Activated CD4-positive, alpha-beta T cell treated with anti-CD3 and anti-CD28 coated beads, Interleukin-2, Interleukin-4, amounts not matched to agents 100 ng/mL and 50 ng/mL, durations not matched to agents 16 hours and 8 hours (primary cell): Measurements from ENCODE around the gene DGAT2.
"Not testable (repeated sequence)": the region's sequence is repeated elsewhere in the genome, so short reads cannot be mapped to it uniquely, and the experiment has no call there.

Experiments
- DNase-seq: peaks from one replicate; pipeline ENCODE4 v3.0.0-alpha.2; 2020; ENCODE audit warnings: low spot score

Gene DGAT2

GRCh38 chr11:75754933-75755332, 13.6 kb upstream of the DGAT2 start:
- DNase-seq, result not testable (repeated sequence)

DNA sequence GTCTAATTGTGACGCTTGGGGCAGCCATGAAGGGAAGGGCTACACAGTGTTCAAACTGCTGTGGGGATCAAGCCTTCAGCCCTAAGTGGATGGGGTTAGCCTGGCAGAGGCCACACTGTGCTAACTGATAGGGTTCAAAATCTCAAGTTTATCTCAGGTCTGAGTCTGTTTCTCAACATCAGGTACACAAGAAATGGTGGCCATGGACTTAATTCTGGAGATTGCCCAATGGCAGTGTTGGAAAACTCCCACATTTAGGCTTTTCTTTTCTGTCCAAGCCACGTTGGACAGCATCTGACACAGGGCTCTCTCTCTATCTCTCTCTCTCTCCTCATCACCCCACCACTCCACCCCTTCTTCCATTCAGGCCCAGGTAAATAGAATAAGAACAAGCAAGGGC, 10.9 kb upstream of the DGAT2 start:
- DNase-seq, result no peak

- no peak for DNase-seq
Observed at GRCh38 chr11:75759832-75760231, 8.7 kb upstream of the DGAT2 start.

GRCh38 chr11:75760243-75760642, 8.3 kb upstream of the DGAT2 start:
- no peak for DNase-seq

DNA sequence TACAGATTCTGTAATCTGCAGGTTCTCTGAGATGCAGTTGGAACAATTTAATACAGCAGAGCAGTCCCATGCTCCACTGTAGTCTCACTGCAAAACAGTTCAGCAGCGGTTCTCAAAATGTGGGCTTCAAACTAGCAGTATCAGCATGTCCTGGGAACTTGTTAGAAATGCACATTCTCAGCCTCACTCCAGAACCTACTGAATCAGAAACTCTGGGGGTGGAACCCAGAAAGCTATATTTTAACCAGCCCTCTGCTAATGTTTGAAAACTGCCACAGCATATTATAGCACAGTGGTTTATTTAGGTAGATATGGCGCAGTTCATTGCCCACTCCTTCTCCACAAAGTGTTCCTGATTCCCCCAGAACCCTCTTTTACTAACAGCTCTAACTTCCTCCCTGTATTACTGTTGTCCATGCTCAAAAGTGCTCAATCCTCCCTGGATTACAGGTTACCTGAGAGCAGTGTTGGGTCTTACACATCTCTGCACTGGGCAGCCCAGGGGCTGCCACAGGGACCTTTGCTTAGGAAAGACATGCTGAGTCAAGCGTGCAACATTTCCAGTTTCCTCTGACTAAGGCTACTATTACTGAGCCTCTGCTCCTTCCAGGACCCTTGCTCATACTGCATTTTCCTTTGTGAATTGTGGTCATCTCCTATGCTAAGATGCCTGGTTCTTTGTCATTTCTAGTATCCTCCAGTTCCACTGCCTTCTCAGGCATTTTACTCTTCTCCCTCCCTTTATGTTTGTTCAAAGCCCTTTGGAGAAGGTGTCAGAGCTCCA, 7.7 kb upstream of the DGAT2 start:
- DNase-seq, result no peak

GRCh38 chr11:75762158-75762557, 6.4 kb upstream of the DGAT2 start:
- no peak for DNase-seq

DNA sequence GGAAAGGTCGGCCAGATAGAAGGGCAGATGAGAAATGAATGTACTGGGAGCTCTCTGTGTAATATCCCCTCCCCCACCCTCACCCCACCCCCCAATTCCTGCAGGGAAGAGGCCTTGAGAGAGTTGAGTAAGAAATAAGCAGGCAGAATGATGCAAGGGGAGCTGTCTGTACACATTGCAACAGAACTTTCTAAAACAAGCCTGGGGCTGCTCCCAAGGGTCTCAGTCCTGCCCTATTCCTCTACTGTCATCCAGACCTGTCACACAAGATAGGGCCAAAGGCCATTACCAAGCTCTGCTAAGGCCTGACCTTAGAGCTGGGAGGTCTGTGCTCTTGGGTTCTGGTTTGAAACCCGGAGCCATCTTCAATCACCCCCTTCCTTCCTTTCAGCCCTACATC, 5.7 kb upstream of the DGAT2 start:
- DNase-seq, result no peak

GRCh38 chr11:75763846-75764245, 4.7 kb upstream of the DGAT2 start:
- DNase-seq, result no peak

DNA sequence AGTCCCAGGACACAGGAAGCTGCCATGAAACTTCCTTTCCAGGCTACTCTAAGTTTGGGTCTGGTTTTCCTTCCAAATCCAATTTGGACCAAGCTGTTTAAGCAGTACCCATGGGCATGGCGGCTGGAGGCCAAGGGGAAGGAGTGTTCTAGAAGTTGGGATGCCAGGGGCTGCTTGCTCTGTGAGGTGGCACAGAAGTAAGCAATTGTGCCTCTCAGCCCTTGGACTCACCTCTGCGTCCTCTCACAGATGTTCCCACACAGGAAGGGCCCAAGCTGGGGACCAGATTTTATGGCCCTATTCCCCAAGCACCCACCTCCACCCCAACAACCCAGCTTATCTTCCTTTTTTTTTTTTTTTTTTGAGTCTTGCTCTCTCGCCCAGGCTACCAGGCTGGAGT, 3.5 kb upstream of the DGAT2 start:
- DNase-seq, result no peak

GRCh38 chr11:75766443-75767227, 1.9 kb upstream of the DGAT2 start:
- peak; percentile 21 for DNase-seq

- no peak for DNase-seq
Observed at GRCh38 chr11:75767228-75767572, 1.4 kb upstream of the DGAT2 start.

DNA sequence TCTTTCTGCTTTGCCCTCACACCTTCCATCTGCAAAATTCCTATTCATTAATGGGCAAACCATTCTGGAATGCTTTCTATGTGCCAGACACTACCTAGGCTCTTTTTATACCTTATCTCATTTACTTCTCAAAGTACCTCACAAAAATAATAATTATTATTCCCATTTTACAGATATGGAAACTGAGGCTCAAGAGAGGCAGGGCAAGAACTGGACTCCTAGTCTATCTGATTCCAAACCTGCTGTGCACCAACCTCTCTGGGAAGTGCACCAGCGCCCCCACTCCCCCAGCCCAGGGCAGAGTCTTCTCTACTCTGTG, 826 bp upstream of the DGAT2 start:
- DNase-seq, result no peak

- DNase-seq, result no peak
Observed at GRCh38 chr11:75768909-75769771, 562 bp downstream of the DGAT2 start.

DNA sequence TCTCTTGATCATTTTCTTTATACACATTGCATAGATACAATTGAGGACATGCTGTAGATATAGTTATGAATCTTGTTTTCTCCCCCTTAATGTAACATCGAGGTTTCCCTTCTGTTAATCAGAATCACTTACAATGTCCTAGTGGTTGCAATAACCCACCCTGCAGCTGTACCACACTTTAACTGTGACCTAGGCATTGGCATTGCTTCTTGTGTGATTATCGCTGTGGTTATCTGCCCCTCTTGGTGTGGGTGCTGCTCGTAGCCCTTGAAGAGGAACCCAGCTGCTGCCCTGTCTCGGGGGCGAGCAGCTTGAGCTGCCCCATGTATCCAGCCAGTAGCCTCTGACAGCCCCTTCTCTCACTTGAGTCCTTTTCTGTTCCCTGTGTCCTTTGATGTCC, 1.5 kb downstream of the DGAT2 start:
- no peak for DNase-seq

- no peak for DNase-seq
Observed at GRCh38 chr11:75771646-75772410, 3.2 kb downstream of the DGAT2 start.

- DNase-seq, result peak; percentile 76
Observed at GRCh38 chr11:75773595-75774353, 5.2 kb downstream of the DGAT2 start.

DNA sequence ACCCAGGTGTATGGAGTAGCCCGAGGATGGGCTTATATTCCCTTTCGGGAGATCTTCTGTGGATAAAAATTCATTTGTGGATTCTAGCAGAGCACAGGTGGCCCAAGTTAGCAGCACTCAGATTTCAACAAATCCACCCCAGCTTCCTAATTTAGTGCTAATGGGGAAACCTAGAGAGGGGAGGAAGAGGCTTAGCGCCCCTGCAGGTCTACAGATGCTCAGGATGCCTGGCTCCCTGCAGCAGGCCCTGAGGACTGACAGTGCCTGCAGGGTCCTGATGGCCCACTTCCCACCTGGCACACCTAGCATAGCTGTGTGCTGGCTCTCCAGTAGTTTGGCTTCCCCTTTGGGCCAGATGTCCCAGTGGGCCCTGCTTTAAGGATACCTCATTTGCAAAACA, 6.5 kb downstream of the DGAT2 start:
- DNase-seq, result no peak

GRCh38 chr11:75776546-75776945, 8.0 kb downstream of the DGAT2 start:
- DNase-seq, result no peak

DNA sequence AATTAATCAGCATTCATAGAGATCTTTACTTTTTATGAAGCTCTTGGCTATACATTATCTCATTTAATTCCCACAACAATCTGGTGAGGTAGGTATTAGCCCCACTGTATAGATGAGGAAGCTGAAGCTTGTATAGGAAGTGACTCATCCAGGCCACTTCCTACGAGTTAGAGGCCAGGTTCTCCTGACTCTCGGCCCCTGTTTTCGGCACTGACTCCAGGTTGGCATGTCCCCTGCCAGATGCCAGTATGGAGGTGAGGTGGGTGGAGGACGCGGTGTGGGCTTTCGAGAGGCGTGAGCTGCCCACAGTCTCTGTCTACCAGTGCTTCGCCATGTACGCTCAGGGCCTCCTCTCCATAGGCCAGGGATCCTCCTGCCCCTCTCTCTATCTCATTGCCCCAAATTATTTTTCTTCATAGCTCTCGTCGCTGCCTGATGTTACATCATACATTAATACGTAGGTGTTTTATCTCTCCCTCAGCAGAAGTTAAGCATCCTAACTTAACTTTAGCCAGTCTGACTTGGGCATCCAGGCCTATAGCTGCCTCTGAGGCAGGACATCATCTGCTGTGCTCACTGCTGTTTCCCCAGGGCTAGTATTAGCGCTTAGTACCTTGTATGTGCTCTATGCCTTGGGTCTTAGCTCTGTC, 9.0 kb downstream of the DGAT2 start:
- peak; percentile 32 for DNase-seq

GRCh38 chr11:75778962-75779361, 10.4 kb downstream of the DGAT2 start:
- no peak for DNase-seq

GRCh38 chr11:75779960-75780359, 11.4 kb downstream of the DGAT2 start:
- no peak for DNase-seq
